Measurements from ENCODE around the gene CAPZA2. TPM values are rescaled to one million over a fixed set of nuclear protein-coding genes. Genes with fewer than 3 reads are reported as not detected.

CAPZA2 gene
- total RNA-seq, 2 experiments from 2014 or later = 122 to 133 TPM

DNA sequence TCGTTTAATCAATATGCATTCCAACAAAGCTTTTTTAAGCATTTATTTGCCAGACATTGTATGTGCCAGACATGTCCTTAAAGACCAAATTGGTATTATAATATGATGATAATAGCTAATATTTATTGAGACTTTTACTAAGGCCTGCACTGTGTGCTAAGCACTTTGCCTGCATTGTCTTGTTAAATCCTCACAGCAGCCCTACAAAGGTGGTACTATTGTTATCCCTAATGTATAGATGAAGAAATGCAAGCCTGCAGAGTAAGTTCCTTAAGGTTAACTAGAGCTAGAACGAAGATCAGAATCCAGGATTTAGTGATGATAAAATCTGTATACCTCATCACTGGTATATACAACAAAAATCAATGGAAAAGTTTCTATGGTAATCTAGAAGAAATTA is 5.3 kb upstream of the CAPZA2 start:
- no peak overlapping the region for H3K27ac Mint-ChIP-seq
- peaks cover 8% of the 10 kb centered on the region for H3K4me1 Mint-ChIP-seq (ENCODE audit: low read depth)
- TF ChIP-seq, protein P1, sequence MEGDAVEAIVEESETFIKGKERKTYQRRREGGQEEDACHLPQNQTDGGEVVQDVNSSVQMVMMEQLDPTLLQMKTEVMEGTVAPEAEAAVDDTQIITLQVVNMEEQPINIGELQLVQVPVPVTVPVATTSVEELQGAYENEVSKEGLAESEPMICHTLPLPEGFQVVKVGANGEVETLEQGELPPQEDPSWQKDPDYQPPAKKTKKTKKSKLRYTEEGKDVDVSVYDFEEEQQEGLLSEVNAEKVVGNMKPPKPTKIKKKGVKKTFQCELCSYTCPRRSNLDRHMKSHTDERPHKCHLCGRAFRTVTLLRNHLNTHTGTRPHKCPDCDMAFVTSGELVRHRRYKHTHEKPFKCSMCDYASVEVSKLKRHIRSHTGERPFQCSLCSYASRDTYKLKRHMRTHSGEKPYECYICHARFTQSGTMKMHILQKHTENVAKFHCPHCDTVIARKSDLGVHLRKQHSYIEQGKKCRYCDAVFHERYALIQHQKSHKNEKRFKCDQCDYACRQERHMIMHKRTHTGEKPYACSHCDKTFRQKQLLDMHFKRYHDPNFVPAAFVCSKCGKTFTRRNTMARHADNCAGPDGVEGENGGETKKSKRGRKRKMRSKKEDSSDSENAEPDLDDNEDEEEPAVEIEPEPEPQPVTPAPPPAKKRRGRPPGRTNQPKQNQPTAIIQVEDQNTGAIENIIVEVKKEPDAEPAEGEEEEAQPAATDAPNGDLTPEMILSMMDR (IDR thresholded peaks at IDR 0.05) = no peak
- H3K4me3 Mint-ChIP-seq = no peak overlapping the region
- intact Hi-C loops (cut with micrococcal nuclease) = no loop called here
- peaks cover 12% of the 10 kb centered on the region for H3K27me3 Mint-ChIP-seq
- no peak for ATAC-seq
- H3K36me3 Mint-ChIP-seq (ENCODE audit: low read depth) = no peaks in the 10 kb centered on the region
- ChIA-PET CTCF (interaction anchor here (1.1 to 1.5 kb wide), 4 partner anchors 8 to 73 kb away, joined by 3 to 4 read pairs (median 3); no protein-coding TSS in a partner anchor), POLR2A (no interaction called here)
- DNase-seq = no peak
- no peaks in the 10 kb centered on the region for H3K9me3 Mint-ChIP-seq

GRCh38 chr7:116859323-116859722 is 3.1 kb upstream of the CAPZA2 start:
- Mint-ChIP-seq H3K9me3 (no peaks in the 10 kb centered on the region), H3K27me3 (peaks cover 10% of the 10 kb centered on the region), H3K4me1 (ENCODE audit: low read depth) (peaks cover 14% of the 10 kb centered on the region), H3K4me3 (no peak overlapping the region), H3K27ac (no peak overlapping the region), H3K36me3 (ENCODE audit: low read depth) (no peaks in the 10 kb centered on the region)
- ATAC-seq = no peak
- TF ChIP-seq, protein P1 (IDR thresholded peaks at IDR 0.05) = no peak
- ChIA-PET POLR2A (interaction anchor here (1.6 kb wide), 1 partner anchor 73 kb away, joined by 4 read pairs; no protein-coding TSS in a partner anchor), CTCF (no interaction called here)
- no peak for DNase-seq
- intact Hi-C loops (cut with micrococcal nuclease) = no loop called here

- ChIA-PET POLR2A (interaction anchor here (1.0 to 1.3 kb wide), 2 partner anchors 27 to 34 kb away, joined by 3 to 4 read pairs; no protein-coding TSS in a partner anchor), CTCF (interaction anchor here (0.8 to 1.3 kb wide), 4 partner anchors 9 to 266 kb away, joined by 3 to 5 read pairs (median 4); no protein-coding TSS in a partner anchor)
- peak overlapping the region; percentile 97 for H3K4me3 Mint-ChIP-seq
- no peaks in the 10 kb centered on the region for H3K9me3 Mint-ChIP-seq
- intact Hi-C loops (cut with micrococcal nuclease) = no loop called here
- DNase-seq (no peak), ATAC-seq (no peak)
- peaks cover 4% of the 10 kb centered on the region for H3K36me3 Mint-ChIP-seq (ENCODE audit: low read depth)
- peaks cover 7% of the 10 kb centered on the region for H3K27me3 Mint-ChIP-seq
- TF ChIP-seq, protein P1 (IDR thresholded peaks at IDR 0.05) = no peak
- peak overlapping the region; percentile 87 for H3K27ac Mint-ChIP-seq
- H3K4me1 Mint-ChIP-seq (ENCODE audit: low read depth) = peaks cover 25% of the 10 kb centered on the region
Measured at GRCh38 chr7:116861717-116862116, 670 bp upstream of the CAPZA2 start.

DNA sequence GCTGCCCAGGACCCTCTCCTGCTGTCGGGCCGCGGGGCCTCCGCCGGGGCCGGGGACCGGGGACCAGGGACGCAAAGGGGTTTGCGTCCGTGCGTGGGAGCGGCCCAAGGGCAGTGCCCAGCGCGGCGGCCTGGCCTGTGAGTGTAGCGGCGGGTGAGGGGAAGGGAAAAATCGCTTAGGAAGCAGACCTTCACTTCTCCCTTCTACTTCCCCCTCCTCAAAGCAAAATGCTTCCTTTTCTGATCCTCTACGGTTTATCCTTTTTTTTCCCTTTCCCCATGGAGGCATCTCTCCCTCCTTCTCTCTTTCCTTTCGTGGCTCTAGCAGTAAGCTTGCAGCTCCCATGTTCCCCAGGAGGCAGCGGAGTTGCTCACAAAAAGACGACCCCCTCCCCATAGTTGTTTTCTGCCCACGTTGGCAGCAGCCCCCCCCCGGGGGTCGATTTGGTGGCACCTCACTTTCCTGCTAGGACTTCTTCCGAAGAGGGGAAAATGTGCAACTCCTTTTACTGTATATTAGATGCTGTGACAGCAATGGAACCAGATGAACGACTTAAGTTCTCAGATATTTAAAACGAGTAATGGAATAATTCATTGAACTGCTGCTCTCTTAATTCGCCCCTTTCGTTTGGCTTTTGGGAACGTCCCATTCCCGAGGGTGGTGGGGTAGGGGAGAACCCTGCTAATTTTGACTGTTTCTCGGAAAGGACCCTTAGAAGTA is 724 bp downstream of the CAPZA2 start:
- ChIA-PET CTCF (no interaction called here), POLR2A (interaction anchor here (1.2 kb wide), 1 partner anchor 99 kb away, joined by 3 read pairs; no protein-coding TSS in a partner anchor)
- Mint-ChIP-seq H3K4me3 (peak overlapping the region; percentile 97), H3K9me3 (no peaks in the 10 kb centered on the region), H3K4me1 (ENCODE audit: low read depth) (peaks cover 36% of the 10 kb centered on the region), H3K27ac (peak overlapping the region; percentile 94), H3K27me3 (peaks cover 3% of the 10 kb centered on the region), H3K36me3 (ENCODE audit: low read depth) (peaks cover 7% of the 10 kb centered on the region)
- ATAC-seq = peak; percentile 19
- intact Hi-C loops (cut with micrococcal nuclease) = no loop called here
- TF ChIP-seq, protein P1 (IDR thresholded peaks at IDR 0.05) = no peak
- DNase-seq = peak; percentile 13

DNA sequence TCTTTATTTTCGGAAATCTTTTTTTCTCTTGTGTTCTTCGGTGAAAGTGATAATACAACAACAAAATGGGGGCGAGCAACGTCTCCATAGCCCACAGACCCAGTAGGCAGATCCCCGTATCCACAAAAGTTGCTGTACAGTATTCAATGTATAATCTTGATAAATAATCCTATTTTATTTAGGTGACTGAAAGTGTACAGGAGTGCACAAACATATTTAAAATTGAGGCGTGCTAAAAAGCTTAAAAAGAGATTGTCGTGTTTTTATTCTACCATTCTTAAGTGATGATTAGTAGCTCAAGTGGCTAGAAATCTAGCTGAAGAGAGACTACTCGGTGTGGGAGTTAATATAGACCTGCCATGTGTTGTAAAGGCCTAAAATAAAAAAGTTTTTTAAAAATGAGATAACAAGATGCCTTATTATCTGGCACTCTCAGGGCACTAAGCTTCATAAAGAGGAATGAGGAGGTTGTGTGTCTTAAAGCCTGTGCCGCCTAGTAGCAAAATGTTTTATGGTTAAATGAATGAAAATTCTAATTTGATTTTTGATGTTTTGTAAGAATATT is 1.6 kb downstream of the CAPZA2 start:
- intact Hi-C loops (cut with micrococcal nuclease) = no loop called here
- H3K27ac Mint-ChIP-seq = peak overlapping the region; percentile 94
- TF ChIP-seq, protein P1 (IDR thresholded peaks at IDR 0.05) = no peak
- no peak for DNase-seq
- ChIA-PET POLR2A (interaction anchor here (1.0 to 1.2 kb wide), 2 partner anchors 10 to 98 kb away, joined by 3 to 5 read pairs; no protein-coding TSS in a partner anchor), CTCF (interaction anchor here (1.2 kb wide), 1 partner anchor 10 kb away, joined by 3 read pairs; no protein-coding TSS in a partner anchor)
- no peaks in the 10 kb centered on the region for H3K9me3 Mint-ChIP-seq
- no peaks in the 10 kb centered on the region for H3K27me3 Mint-ChIP-seq
- H3K36me3 Mint-ChIP-seq (ENCODE audit: low read depth) = peaks cover 8% of the 10 kb centered on the region
- H3K4me1 Mint-ChIP-seq (ENCODE audit: low read depth) = peaks cover 40% of the 10 kb centered on the region
- peak overlapping the region; percentile 97 for H3K4me3 Mint-ChIP-seq
- ATAC-seq = no peak

Data from activated CD8-positive, alpha-beta T cell treated with anti-CD3 and anti-CD28 coated beads for 36 hours (primary cell).